Osteoblast (primary cell): ENCODE data around the gene SLC37A3. TPM values are rescaled to one million over a fixed set of nuclear protein-coding genes. Genes with fewer than 3 reads are reported as not detected.

Experiments
- DNase-seq: peaks from one replicate; pipeline ENCODE4 v3.0.0; 2011; ENCODE audit warnings: low spot score, mixed read lengths; ENCODE audit not compliant: insufficient read length; ENCODE audit errors: missing footprints
- H2AFZ ChIP-seq: 2 replicates; pipeline ENCODE4 v1.6.0; 2011; ENCODE audit warnings: mild to moderate bottlenecking, low read length
- H3K27ac ChIP-seq: 2 replicates; pipeline ENCODE4 v1.5.1; 2011; ENCODE audit warnings: mild to moderate bottlenecking, low read depth, low read length, moderate library complexity
- H3K27me3 ChIP-seq: 2 replicates; pipeline ENCODE4 v1.6.0; 2012; ENCODE audit warnings: mild to moderate bottlenecking, control low read depth, inconsistent platforms, low read length, moderate library complexity; ENCODE audit not compliant: insufficient read depth
- H3K36me3 ChIP-seq: 2 replicates; pipeline ENCODE4 v1.5.1; 2011; ENCODE audit warnings: mild to moderate bottlenecking, low read length, control low read depth, moderate library complexity; ENCODE audit not compliant: insufficient read depth
- H3K4me1 ChIP-seq: 2 replicates; pipeline ENCODE4 v1.5.1; 2011; ENCODE audit warnings: mild to moderate bottlenecking, low read length, control low read depth, moderate library complexity; ENCODE audit not compliant: insufficient read depth
- H3K4me2 ChIP-seq: 2 replicates; pipeline ENCODE4 v1.6.0; 2011; ENCODE audit warnings: mild to moderate bottlenecking, low read length; ENCODE audit not compliant: insufficient read depth
- H3K4me3 ChIP-seq: fragments of 200-600 bp; sonication (generic); 3 replicates; pipeline ENCODE4 v1.5.1; 2012; ENCODE audit warnings: mild to moderate bottlenecking, low read length, inconsistent platforms; ENCODE audit not compliant: insufficient read depth
- H3K79me2 ChIP-seq: 2 replicates; pipeline ENCODE4 v1.6.0; 2012; ENCODE audit warnings: mild to moderate bottlenecking, low read length, control low read depth, inconsistent platforms; ENCODE audit not compliant: insufficient read depth
- H3K9me3 ChIP-seq: 2 replicates; pipeline ENCODE4 v1.5.1; 2011; ENCODE audit warnings: low read depth, low read length, control low read depth
- H4K20me1 ChIP-seq: 2 replicates; pipeline ENCODE4 v1.6.0; 2012; ENCODE audit warnings: mild to moderate bottlenecking, low read length, control low read depth; ENCODE audit not compliant: insufficient read depth
- total RNA-seq: library from RNA; depleted of rRNA; stranded (reverse); fragments of >200 nt; gene quantifications from 2 replicates; pipeline ENCODE4 v1.2.3, GENCODE V29; 2012
- TF ChIP-seq, protein P1 (sequence below): IDR thresholded peaks from 2 replicates; pipeline ENCODE4 v1.5.1; 2011; ENCODE audit warnings: mild to moderate bottlenecking, low read depth, low read length, moderate library complexity; ENCODE audit errors: extremely low read depth

Gene SLC37A3
- total RNA-seq, 1 donor, result 73.5 TPM

- Histone ChIP-seq H3K27me3 (no peaks in the 10 kb centered on the region), H3K9me3 (no peaks in the 10 kb centered on the region), H3K27ac (peak overlapping the region; percentile 93), H4K20me1 (no peaks in the 10 kb centered on the region), H3K4me2 (no peak overlapping the region), H3K79me2 (no peaks in the 10 kb centered on the region), H2AFZ (no peak overlapping the region), H3K36me3 (peaks cover 39% of the 10 kb centered on the region), H3K4me1 (peaks cover 20% of the 10 kb centered on the region), H3K4me3 (no peak overlapping the region)
- TF ChIP-seq, protein P1, sequence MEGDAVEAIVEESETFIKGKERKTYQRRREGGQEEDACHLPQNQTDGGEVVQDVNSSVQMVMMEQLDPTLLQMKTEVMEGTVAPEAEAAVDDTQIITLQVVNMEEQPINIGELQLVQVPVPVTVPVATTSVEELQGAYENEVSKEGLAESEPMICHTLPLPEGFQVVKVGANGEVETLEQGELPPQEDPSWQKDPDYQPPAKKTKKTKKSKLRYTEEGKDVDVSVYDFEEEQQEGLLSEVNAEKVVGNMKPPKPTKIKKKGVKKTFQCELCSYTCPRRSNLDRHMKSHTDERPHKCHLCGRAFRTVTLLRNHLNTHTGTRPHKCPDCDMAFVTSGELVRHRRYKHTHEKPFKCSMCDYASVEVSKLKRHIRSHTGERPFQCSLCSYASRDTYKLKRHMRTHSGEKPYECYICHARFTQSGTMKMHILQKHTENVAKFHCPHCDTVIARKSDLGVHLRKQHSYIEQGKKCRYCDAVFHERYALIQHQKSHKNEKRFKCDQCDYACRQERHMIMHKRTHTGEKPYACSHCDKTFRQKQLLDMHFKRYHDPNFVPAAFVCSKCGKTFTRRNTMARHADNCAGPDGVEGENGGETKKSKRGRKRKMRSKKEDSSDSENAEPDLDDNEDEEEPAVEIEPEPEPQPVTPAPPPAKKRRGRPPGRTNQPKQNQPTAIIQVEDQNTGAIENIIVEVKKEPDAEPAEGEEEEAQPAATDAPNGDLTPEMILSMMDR, result no peak
- no peak for DNase-seq
Measured at GRCh38 chr7:140350056-140350455, 48.3 kb downstream of the SLC37A3 start.

DNA sequence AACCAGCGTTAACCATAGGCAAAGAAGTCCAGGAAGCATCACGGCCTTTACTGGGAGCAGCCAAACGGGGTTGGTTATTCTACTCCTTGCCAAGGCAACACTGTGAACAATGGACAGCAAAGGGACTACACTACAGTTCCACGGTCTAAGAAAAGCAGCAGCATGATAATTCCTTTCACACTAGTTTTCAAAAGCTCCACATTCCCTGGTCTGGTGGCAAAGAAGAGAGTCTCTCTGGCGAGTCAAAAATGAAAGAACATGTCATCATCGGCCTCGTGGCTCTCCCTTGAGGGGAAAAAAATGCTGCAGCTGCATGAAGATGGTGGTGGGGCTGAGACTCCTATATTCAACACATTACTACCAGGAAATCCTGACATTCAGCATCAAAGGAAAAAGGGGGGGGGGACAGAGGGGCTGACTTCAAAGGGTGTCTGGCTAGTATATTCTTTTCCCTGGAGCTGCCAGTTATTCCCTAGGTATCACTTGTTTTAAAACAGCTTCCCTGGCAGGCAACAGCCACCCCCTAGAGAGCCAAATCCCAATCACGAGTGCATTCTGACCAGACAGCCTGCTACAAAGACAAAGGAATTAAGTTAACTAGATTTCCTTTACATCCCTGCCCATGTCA lies 49.1 kb downstream of the SLC37A3 start:
- Histone ChIP-seq H3K27ac (peak overlapping the region; percentile 93), H3K4me1 (peaks cover 20% of the 10 kb centered on the region), H3K79me2 (no peaks in the 10 kb centered on the region), H3K27me3 (no peaks in the 10 kb centered on the region), H3K36me3 (peaks cover 34% of the 10 kb centered on the region), H2AFZ (peak overlapping the region; percentile 76), H3K9me3 (no peaks in the 10 kb centered on the region), H4K20me1 (no peaks in the 10 kb centered on the region), H3K4me3 (peak overlapping the region; percentile 46), H3K4me2 (peak overlapping the region; percentile 78)
- TF ChIP-seq, protein P1, result no peak
- peak; percentile 92 for DNase-seq

DNA sequence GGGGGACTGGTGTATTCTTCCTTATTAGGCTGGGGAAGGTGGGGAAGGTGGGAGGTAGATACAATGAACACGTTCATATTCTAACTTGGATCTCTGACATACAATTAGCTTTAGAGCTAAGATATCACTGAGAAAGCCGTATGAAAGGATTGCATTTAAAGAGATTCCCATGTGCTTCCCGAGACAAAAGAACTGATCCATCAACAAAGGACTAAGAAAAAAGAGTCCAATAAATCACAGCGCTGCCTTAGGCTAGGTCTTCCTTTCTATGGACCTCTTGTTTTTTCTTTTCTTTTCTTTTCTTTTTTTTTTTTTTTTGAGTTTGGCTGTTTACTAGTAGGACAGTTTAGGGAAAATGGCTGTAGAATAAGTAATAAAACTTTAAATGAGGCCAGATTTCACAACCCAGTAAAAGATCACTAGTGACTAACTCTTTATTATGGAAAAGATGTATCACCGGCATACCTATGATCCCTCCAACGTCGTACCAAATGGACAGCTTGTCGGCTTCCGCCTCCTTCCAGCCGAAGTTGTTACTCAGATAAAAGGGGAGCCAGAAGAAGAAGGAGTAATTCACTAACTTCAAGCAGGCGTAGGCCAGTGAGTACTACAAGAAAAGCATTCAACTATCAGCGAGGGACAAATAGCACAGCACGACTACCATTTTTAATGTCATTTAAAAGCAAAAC lies 50.0 kb downstream of the SLC37A3 start:
- Histone ChIP-seq H3K27me3 (no peaks in the 10 kb centered on the region), H2AFZ (peak overlapping the region; percentile 76), H3K4me1 (peaks cover 20% of the 10 kb centered on the region), H3K79me2 (no peaks in the 10 kb centered on the region), H4K20me1 (no peaks in the 10 kb centered on the region), H3K36me3 (peaks cover 31% of the 10 kb centered on the region), H3K4me3 (no peak overlapping the region), H3K27ac (peak overlapping the region; percentile 93), H3K9me3 (no peaks in the 10 kb centered on the region), H3K4me2 (peak overlapping the region; percentile 78)
- TF ChIP-seq, protein P1, result no peak
- peak; percentile 53 for DNase-seq

DNA sequence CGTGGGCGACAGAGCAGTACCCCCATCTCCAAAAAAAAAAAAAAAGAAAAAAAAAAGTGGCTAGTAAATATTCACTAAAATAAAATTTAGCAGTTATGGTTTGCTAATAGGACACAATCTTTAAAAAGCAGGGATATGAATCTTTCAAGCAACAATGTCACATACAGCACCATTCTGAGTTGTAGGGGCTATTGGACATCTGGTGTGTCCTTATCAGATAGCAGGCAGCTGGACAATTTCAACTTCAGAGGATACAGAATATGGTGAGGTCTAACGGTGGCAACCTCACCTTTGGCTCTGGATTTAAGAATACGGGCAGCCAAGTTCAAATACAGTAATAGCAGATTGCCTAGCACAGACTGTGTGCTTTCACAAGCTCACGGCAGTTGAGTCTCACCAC lies 51.1 kb downstream of the SLC37A3 start:
- H3K27me3 ChIP-seq, result no peaks in the 10 kb centered on the region
- H3K79me2 ChIP-seq, result no peaks in the 10 kb centered on the region
- no peak overlapping the region for H3K4me2 ChIP-seq
- no peak overlapping the region for H3K27ac ChIP-seq
- TF ChIP-seq, protein P1, result no peak
- H3K9me3 ChIP-seq, result no peaks in the 10 kb centered on the region
- peaks cover 38% of the 10 kb centered on the region for H3K36me3 ChIP-seq
- no peak overlapping the region for H3K4me3 ChIP-seq
- peak; percentile 26 for DNase-seq
- no peak overlapping the region for H2AFZ ChIP-seq
- H4K20me1 ChIP-seq, result no peaks in the 10 kb centered on the region
- H3K4me1 ChIP-seq, result peaks cover 20% of the 10 kb centered on the region
